Measurements from ENCODE around the gene PPM1H.

Gene PPM1H

GRCh38 chr12:62679608-62680007 lies 255.3 kb downstream of the PPM1H start:
- TF ChIP-seq EP300 (IDR thresholded peaks at IDR 0.05; ENCODE audit: borderline replicate concordance), result no peak
- TF ChIP-seq NFIC (IDR thresholded peaks at IDR 0.05), result no peak
- no peak for TF ChIP-seq RAD21 (IDR thresholded peaks at IDR 0.05; ENCODE audit: low read depth)
- TF ChIP-seq TCF12 (IDR thresholded peaks at IDR 0.05; ENCODE audit: low read depth), result no peak
- no peak for TF ChIP-seq USF1 (IDR thresholded peaks at IDR 0.05)
- no peak for TF ChIP-seq ZBTB7A (IDR thresholded peaks at IDR 0.05; ENCODE audit: low read depth)
- no peak for TF ChIP-seq CREB1 (IDR thresholded peaks at IDR 0.05; ENCODE audit: low read depth)
- TF ChIP-seq EGR1 (IDR thresholded peaks at IDR 0.05), result no peak
- no peak for TF ChIP-seq TEAD4 (IDR thresholded peaks at IDR 0.05)
- TF ChIP-seq CEBPB (IDR thresholded peaks at IDR 0.05), result no peak
- TF ChIP-seq FOXM1 (IDR thresholded peaks at IDR 0.05; ENCODE audit: borderline replicate concordance, low read depth), result no peak
- TF ChIP-seq TAF1 (IDR thresholded peaks at IDR 0.05; ENCODE audit: low read depth), result no peak
- no peak for TF ChIP-seq MAX (IDR thresholded peaks at IDR 0.05)
- no peak for TF ChIP-seq YY1 (IDR thresholded peaks at IDR 0.05; ENCODE audit: low read depth)

- TF ChIP-seq TAF1 (IDR thresholded peaks at IDR 0.05; ENCODE audit: low read depth) (no peak), ZBTB7A (IDR thresholded peaks at IDR 0.05; ENCODE audit: low read depth) (no peak), YY1 (IDR thresholded peaks at IDR 0.05; ENCODE audit: low read depth) (no peak), NFIC (IDR thresholded peaks at IDR 0.05) (no peak), EP300 (IDR thresholded peaks at IDR 0.05; ENCODE audit: borderline replicate concordance) (no peak), TEAD4 (IDR thresholded peaks at IDR 0.05) (no peak), USF1 (IDR thresholded peaks at IDR 0.05) (no peak), FOXM1 (IDR thresholded peaks at IDR 0.05; ENCODE audit: borderline replicate concordance, low read depth) (no peak), TCF12 (IDR thresholded peaks at IDR 0.05; ENCODE audit: low read depth) (no peak), RAD21 (IDR thresholded peaks at IDR 0.05; ENCODE audit: low read depth) (no peak), REST (IDR thresholded peaks at IDR 0.05; ENCODE audit: low read depth) (no peak), CEBPB (IDR thresholded peaks at IDR 0.05) (no peak), CREB1 (IDR thresholded peaks at IDR 0.05; ENCODE audit: low read depth) (no peak), EGR1 (IDR thresholded peaks at IDR 0.05) (no peak), MAX (IDR thresholded peaks at IDR 0.05) (no peak)
Observed at GRCh38 chr12:62677355-62677754, 257.6 kb downstream of the PPM1H start.

- TF ChIP-seq TEAD4 (IDR thresholded peaks at IDR 0.05) (no peak), CEBPB (IDR thresholded peaks at IDR 0.05) (no peak), REST (IDR thresholded peaks at IDR 0.05; ENCODE audit: low read depth) (no peak)
Observed at GRCh38 chr12:62676521-62677307, 258.2 kb downstream of the PPM1H start.

GRCh38 chr12:62673028-62673815 lies 261.7 kb downstream of the PPM1H start:
- TF ChIP-seq CEBPB (IDR thresholded peaks at IDR 0.05), result no peak
- TF ChIP-seq EGR1 (IDR thresholded peaks at IDR 0.05), result no peak
- TF ChIP-seq TEAD4 (IDR thresholded peaks at IDR 0.05), result no peak
- TF ChIP-seq TAF1 (IDR thresholded peaks at IDR 0.05; ENCODE audit: low read depth), result no peak
- TF ChIP-seq EP300 (IDR thresholded peaks at IDR 0.05; ENCODE audit: borderline replicate concordance), result no peak
- no peak for TF ChIP-seq YY1 (IDR thresholded peaks at IDR 0.05; ENCODE audit: low read depth)
- no peak for TF ChIP-seq MAX (IDR thresholded peaks at IDR 0.05)
- no peak for TF ChIP-seq REST (IDR thresholded peaks at IDR 0.05; ENCODE audit: low read depth)
- TF ChIP-seq NFIC (IDR thresholded peaks at IDR 0.05), result no peak
- no peak for TF ChIP-seq TCF12 (IDR thresholded peaks at IDR 0.05; ENCODE audit: low read depth)
- TF ChIP-seq CREB1 (IDR thresholded peaks at IDR 0.05; ENCODE audit: low read depth), result no peak
- no peak for TF ChIP-seq USF1 (IDR thresholded peaks at IDR 0.05)
- no peak for TF ChIP-seq FOXM1 (IDR thresholded peaks at IDR 0.05; ENCODE audit: borderline replicate concordance, low read depth)

Measured in Ishikawa (cell line).